Fibroblast of the aortic adventitia (primary cell): Measurements from ENCODE around the gene NALCN. TPM values are rescaled to one million over a fixed set of nuclear protein-coding genes. Genes with fewer than 3 reads are reported as not detected.

Experiments
- DNase-seq: peaks from one replicate; pipeline ENCODE4 v3.0.0-alpha.2; 2010; ENCODE audit warnings: low read depth
- H3K4me3 ChIP-seq: 2 replicates; pipeline ENCODE4 v1.5.1; 2011; ENCODE audit warnings: low read depth, mild to moderate bottlenecking, control low read depth, low read length, moderate library complexity
- total RNA-seq: library from RNA; depleted of rRNA; stranded (reverse); fragments of >200 nt; gene quantifications from 2 replicates; pipeline ENCODE4 v1.2.3, GENCODE V29; 2012; ENCODE audit warnings: low replicate concordance
- TF ChIP-seq, protein P1 (sequence below): IDR thresholded peaks from 2 replicates; pipeline ENCODE4 v1.5.1; 2011; ENCODE audit warnings: mild to moderate bottlenecking, low read length, control low read depth, inconsistent platforms; ENCODE audit not compliant: insufficient read depth

Gene NALCN
- 1.1 and 3.1 TPM in 2 replicates for total RNA-seq

DNA sequence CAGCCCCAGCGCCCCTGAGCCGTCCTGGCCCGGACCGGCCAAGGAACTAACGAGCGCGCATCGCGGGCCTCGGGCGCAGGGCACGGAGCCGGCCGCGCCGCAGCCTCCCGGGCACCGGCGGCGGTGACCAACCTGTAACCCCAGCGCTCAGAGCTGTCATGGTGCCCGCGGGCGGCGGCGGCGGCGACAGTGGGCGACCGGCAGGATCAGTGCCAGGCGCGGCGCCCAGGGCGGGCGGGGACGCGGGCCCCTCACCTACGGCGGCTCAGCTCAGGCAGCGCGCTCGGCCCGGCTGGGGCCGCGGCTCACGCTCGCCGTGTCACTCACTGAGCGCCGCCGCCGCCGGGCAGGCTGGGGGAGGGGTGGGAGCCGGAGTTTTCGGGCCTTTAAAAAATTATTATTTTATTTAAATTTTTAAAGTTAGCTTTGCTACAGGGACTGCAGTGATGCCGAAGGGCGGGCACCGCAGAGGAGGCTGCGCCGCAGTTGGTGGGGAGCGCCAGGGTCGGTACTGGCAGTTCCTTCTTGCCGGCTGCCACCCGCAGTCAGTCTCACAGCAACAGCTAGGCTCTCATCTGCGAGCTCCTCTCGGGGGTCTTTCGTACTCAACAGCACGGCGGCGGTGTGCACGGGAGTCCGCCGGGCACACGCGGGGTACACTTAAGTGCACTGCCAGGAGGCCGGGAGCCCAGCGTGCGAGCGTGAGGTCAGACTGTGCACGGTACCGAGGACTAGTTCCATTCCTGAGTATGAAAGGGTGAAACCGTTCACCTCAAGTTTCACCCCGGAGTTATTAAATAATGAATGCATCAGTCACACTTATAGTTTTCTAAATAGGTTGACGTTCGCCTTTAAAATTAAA lies at the start of gene NALCN:
TSS of gene NALCN (minus strand) at position 328 of the 862 bp plus-strand sequence. CDS start 17,382 bp downstream, outside the sequence.
- peak; percentile 13 for DNase-seq
- TF ChIP-seq, protein P1, sequence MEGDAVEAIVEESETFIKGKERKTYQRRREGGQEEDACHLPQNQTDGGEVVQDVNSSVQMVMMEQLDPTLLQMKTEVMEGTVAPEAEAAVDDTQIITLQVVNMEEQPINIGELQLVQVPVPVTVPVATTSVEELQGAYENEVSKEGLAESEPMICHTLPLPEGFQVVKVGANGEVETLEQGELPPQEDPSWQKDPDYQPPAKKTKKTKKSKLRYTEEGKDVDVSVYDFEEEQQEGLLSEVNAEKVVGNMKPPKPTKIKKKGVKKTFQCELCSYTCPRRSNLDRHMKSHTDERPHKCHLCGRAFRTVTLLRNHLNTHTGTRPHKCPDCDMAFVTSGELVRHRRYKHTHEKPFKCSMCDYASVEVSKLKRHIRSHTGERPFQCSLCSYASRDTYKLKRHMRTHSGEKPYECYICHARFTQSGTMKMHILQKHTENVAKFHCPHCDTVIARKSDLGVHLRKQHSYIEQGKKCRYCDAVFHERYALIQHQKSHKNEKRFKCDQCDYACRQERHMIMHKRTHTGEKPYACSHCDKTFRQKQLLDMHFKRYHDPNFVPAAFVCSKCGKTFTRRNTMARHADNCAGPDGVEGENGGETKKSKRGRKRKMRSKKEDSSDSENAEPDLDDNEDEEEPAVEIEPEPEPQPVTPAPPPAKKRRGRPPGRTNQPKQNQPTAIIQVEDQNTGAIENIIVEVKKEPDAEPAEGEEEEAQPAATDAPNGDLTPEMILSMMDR, result no peak
- peak within 1 kb of the TSS; percentile 69 for H3K4me3 ChIP-seq

DNA sequence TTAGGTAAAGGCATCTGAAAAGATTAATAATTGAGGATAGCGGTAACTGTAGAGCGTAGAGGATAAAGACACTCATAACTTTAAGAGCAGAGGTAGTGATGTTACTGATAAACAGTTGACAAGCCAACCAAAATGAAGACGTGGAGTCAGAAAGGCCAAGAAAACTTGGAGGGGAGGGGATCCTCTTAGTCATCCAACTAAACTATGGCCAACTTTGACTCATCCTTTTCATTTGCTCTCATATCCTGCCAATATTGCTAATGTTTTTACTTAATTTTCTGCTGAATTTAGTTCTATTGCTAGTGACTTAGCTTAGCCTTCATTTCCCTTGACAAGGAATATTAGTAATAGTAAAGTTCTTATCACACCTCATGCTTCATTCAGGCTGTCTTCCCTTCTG lies 49.6 kb upstream of the NALCN start:
- TF ChIP-seq, protein P1, result no peak
- H3K4me3 ChIP-seq, result no peak overlapping the region
- peak; percentile 51 for DNase-seq

DNA sequence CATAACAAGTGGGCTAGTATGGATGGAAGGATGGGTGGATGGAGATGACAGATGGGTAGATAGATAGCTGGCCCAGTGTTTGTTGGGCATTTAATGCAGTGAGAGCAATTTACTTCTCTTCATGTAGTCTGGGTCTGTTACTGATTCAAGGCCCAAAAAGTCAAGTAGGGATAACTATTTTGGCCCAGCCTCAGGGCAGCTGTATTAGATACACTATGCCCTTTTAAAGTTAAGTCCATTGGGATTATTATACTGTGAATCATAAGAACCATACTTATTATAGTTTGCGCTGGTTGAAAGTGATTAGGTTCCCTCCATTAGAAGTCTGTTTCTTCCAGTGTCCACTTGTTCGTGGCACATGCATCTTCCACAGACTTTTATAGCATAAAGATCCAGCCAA lies 40.9 kb upstream of the NALCN start:
- DNase-seq, result no peak
- TF ChIP-seq, protein P1, result no peak
- H3K4me3 ChIP-seq, result no peak overlapping the region

DNA sequence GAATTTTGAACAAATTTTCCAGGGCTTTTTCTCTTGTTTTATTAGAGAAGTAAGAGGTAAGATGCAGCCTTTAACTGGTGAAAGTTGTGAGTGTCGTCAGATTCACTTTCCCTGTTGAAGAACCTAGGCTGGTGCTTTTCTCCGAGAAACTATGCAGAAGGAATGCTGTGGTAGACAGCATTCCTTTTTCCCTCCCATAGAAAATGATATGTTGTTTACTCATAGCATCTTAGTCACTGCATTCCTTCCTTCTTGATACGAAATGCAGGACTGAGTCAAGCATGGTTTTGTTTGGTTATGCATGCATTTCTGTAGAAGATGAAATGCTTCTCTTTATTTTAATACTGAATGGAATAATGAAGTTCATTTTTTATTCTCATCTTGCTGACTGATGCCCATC lies 39.6 kb upstream of the NALCN start:
- H3K4me3 ChIP-seq, result peak overlapping the region; percentile 50
- peak; percentile 95 for DNase-seq
- TF ChIP-seq, protein P1, result no peak

DNA sequence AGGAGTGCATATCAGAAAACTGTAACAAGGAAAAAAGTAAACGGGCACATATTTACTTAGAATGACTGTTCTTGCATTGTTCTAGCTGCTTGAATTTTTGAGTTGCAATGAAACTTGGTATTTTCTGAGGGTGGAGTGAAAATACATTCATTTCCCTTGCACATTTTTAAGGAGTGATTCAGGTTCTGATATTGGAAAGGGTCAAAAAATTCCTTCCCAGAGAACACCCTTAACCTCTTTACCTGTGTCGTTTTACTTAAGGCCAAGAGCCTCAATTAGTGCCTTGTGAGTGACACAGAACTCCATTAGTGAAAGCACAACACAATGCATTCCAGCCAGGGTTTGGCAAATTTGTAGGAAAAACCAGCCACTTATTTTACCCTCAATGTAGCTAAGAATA lies 38.5 kb upstream of the NALCN start:
- peak; percentile 71 for DNase-seq
- TF ChIP-seq, protein P1, result no peak
- H3K4me3 ChIP-seq, result peak overlapping the region; percentile 85

DNA sequence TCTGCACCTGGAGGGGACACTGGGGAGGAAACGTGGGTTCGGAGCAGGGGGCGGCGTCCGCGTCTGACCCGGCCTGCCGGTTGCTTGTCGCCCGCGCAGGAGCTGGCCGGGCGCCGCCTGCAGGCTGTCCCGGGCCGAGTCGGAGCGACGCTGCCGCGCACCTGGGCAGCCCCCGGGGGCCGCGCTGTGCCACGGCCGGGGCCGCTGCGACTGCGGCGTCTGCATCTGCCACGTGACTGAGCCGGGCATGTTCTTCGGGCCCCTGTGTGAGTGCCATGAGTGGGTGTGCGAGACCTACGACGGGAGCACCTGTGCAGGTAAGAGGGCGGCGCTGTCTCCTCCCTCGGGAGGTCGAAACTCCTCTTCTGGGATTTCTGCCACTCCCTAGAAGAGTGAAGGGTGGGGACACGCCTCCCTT lies 37.5 kb upstream of the NALCN start:
- H3K4me3 ChIP-seq, result peak overlapping the region; percentile 85
- no peak for DNase-seq
- TF ChIP-seq, protein P1, result peak; percentile 15
